HepG2 (cell line): ENCODE measurements around the gene CCDC9B. TPM values are rescaled to one million over a fixed set of nuclear protein-coding genes. Genes with fewer than 3 reads are reported as not detected.

Experiments
- ATAC-seq: fragments of 200-7000 bp; cut with Tn5 transposase; 3 replicates; pipeline ENCODE4 v1.9.1; 2020; ENCODE audit warnings: mild to moderate bottlenecking, moderate library complexity
- BruUV-seq: library from RNA; stranded (reverse); fragments of 400-500 nt; replicated peaks from 2 replicates; lab custom pipeline; 2021; lab: Mats Ljungman, UMichigan
- CTCF ChIA-PET: fragments of 300-600 bp; formaldehyde crosslinking; extraction: SDS; loops from one replicate; lab custom pipeline; 2021; ENCODE audit warnings: low total read pairs, inconsistent platforms, low intra/inter-chr PET ratio; lab: Yijun Ruan, JAX
- POLR2A ChIA-PET: fragments of 350-600 bp; sonication (Branson Sonifier 250); formaldehyde crosslinking; loops from one replicate; lab custom pipeline; 2020; ENCODE audit warnings: antibody characterized with exemption, inconsistent platforms; lab: Yijun Ruan, JAX
- DNase-seq: peaks from one replicate; pipeline ENCODE4 v3.0.0-alpha.2; 2015; ENCODE audit warnings: low spot score
- FAIRE-seq: peaks from 3 replicates; lab custom pipeline; 2011; peaks lifted over from hg19 to GRCh38; lab: Jason Lieb, UNC
- H2AFZ ChIP-seq: one replicate; pipeline ENCODE4 v1.6.1; 2011; ENCODE audit warnings: low read length, inconsistent platforms
- H3K27ac ChIP-seq: fragments of 300-600 bp; 3 replicates; pipeline ENCODE4 v1.8.0; 2011; ENCODE audit warnings: mixed run types, mild to moderate bottlenecking, mixed read lengths, low read length, inconsistent platforms; ENCODE audit not compliant: insufficient read depth; ENCODE audit errors: extremely low read length
- H3K27me3 ChIP-seq, 2 experiments: fragments of 200-600 bp in 1 of 2; 2 replicates in 1 of 2; 3 replicates in 1 of 2; pipeline versions ENCODE4 v1.6.0 to v1.8.0; 2011; ENCODE audit warnings: low read length in 2 of 2, mild to moderate bottlenecking in 2 of 2, moderate library complexity in 2 of 2, inconsistent platforms in 1 of 2; ENCODE audit not compliant: insufficient read depth in 2 of 2, control insufficient read depth in 1 of 2
- H3K36me3 ChIP-seq, 2 experiments: fragments of 200-600 bp in 1 of 2; replicated peaks in 1 of 2; 2 replicates in 1 of 2; 3 replicates in 1 of 2; pipeline versions ENCODE4 v1.5.1 to v1.8.0; 2011; ENCODE audit warnings: low read length in 2 of 2, inconsistent platforms in 1 of 2; ENCODE audit not compliant: insufficient read depth in 2 of 2, control insufficient read depth in 1 of 2
- H3K4me1 ChIP-seq: 2 replicates; pipeline ENCODE4 v1.5.1; 2012; ENCODE audit warnings: low read length, inconsistent platforms; ENCODE audit not compliant: insufficient read depth
- H3K4me2 ChIP-seq: 2 replicates; pipeline ENCODE4 v1.6.0; 2011; ENCODE audit warnings: low read depth, low read length, inconsistent platforms
- H3K4me3 ChIP-seq, 3 experiments: fragments of 200-600 bp in 1 of 3; sonication (generic), shearing (Covaris generic) in 1 of 3; replicated peaks in 1 of 3; 2 replicates each; pipeline ENCODE4 v1.5.1; 2011 to 2016; ENCODE audit warnings: low read length in 3 of 3, inconsistent platforms in 2 of 3, low read depth in 2 of 3, mild to moderate bottlenecking in 2 of 3, control low read depth in 1 of 3, mixed read lengths in 1 of 3; ENCODE audit not compliant: insufficient read depth in 1 of 3
- H3K79me2 ChIP-seq: one replicate; pipeline ENCODE4 v1.6.1; 2011; ENCODE audit warnings: low read length, inconsistent platforms; ENCODE audit not compliant: insufficient read depth
- H3K9ac ChIP-seq: 2 replicates; pipeline ENCODE4 v1.6.0; 2011; ENCODE audit warnings: mild to moderate bottlenecking, low read depth, low read length, inconsistent platforms; ENCODE audit not compliant: insufficient read depth
- H3K9me3 ChIP-seq: 2 replicates; pipeline ENCODE4 v1.5.1; 2012; ENCODE audit warnings: mild to moderate bottlenecking, low read length
- H4K20me1 ChIP-seq: 2 replicates; pipeline ENCODE4 v1.6.0; 2011; ENCODE audit warnings: inconsistent platforms, mild to moderate bottlenecking, low read length, moderate library complexity; ENCODE audit not compliant: insufficient read depth
- DDIT3 ChIP-seq: sonication (generic); formaldehyde crosslinking; IDR thresholded peaks from 2 replicates; pipeline ENCODE4 v1.4.0; 2020; ENCODE audit warnings: mild to moderate bottlenecking, missing genetic modification reagents
- MATR3 ChIP-seq: sonication (generic); formaldehyde crosslinking; IDR thresholded peaks from 2 replicates; pipeline ENCODE4 v1.4.0; 2020; ENCODE audit warnings: missing genetic modification reagents
- MTF1 ChIP-seq: sonication (generic); formaldehyde crosslinking; IDR thresholded peaks from 2 replicates; pipeline ENCODE4 v1.5.0; 2020; ENCODE audit warnings: missing genetic modification reagents
- MXI1 ChIP-seq: IDR thresholded peaks from 3 replicates; pipeline ENCODE4 v1.6.1; 2012; ENCODE audit warnings: low read depth, low read length, inconsistent platforms, borderline replicate concordance
- PHF20 ChIP-seq: sonication (generic); formaldehyde crosslinking; IDR thresholded peaks from 2 replicates; pipeline ENCODE4 v1.5.0; 2020; ENCODE audit warnings: mild to moderate bottlenecking, missing genetic modification reagents
- RNF2 ChIP-seq: fragments of 450-650 bp; conservative IDR thresholded peaks from 2 replicates; pipeline ENCODE4 v1.6.1; 2016; ENCODE audit warnings: low read depth
- SIX1 ChIP-seq: sonication (generic); formaldehyde crosslinking; IDR thresholded peaks from 2 replicates; pipeline ENCODE4 v1.4.0; 2020; ENCODE audit warnings: missing genetic modification reagents, borderline replicate concordance
- SMARCE1 ChIP-seq: fragments of 450-650 bp; IDR thresholded peaks from 2 replicates; pipeline ENCODE4 v1.6.1; 2017; ENCODE audit warnings: borderline replicate concordance
- SNRNP70 ChIP-seq: fragments of 200-400 bp; formaldehyde crosslinking; IDR thresholded peaks from 2 replicates; pipeline ENCODE4 v1.6.1; 2017; ENCODE audit warnings: mild to moderate bottlenecking, low read depth, low read length, moderate library complexity
- TERF1 ChIP-seq: sonication (generic); formaldehyde crosslinking; IDR thresholded peaks from 2 replicates; pipeline ENCODE4 v1.8.0; 2022; ENCODE audit warnings: mild to moderate bottlenecking, missing genetic modification reagents, moderate library complexity
- THRA ChIP-seq: sonication (generic); formaldehyde crosslinking; IDR thresholded peaks from 2 replicates; pipeline ENCODE4 v1.4.0; 2020; ENCODE audit warnings: missing genetic modification reagents, borderline replicate concordance
- ZNF276 ChIP-seq: sonication (generic); formaldehyde crosslinking; IDR thresholded peaks from 2 replicates; pipeline ENCODE4 v1.4.0; 2020; ENCODE audit warnings: mild to moderate bottlenecking, low read depth, missing genetic modification reagents
- ZNF550 ChIP-seq: sonication (generic); formaldehyde crosslinking; IDR thresholded peaks from 2 replicates; pipeline ENCODE4 v1.4.0; 2020; ENCODE audit warnings: mild to moderate bottlenecking, missing genetic modification reagents, borderline replicate concordance
- ZNF567 ChIP-seq: sonication (generic); formaldehyde crosslinking; IDR thresholded peaks from 2 replicates; pipeline ENCODE4 v1.8.1; 2023; ENCODE audit warnings: mild to moderate bottlenecking, missing genetic modification reagents, borderline replicate concordance
- ZNF850 ChIP-seq: sonication (generic); formaldehyde crosslinking; conservative IDR thresholded peaks from 2 replicates; pipeline ENCODE4 v1.9.0; 2021; ENCODE audit warnings: mild to moderate bottlenecking, missing genetic modification reagents
- WGBS: methylation state at CpG from one replicate; pipeline ENCODE4 v1.1.6; 2017; ENCODE audit warnings: low lambda C conversion rate; 5-methylcytosine and 5-hydroxymethylcytosine counted together
- in situ Hi-C: cut with HindIII; loops from 2 replicates; pipeline ENCODE4 v1.10.0; 2017; ENCODE audit warnings: low pct_unique_long_range_greater_than_20kb; ENCODE audit not compliant: extremely low pct_ligation_motif_present
- intact Hi-C: fragments of 100-400 bp; cut with micrococcal nuclease; formaldehyde crosslinking; loops from one replicate; pipeline ENCODE4 v1.10.0; 2022; ENCODE audit not compliant: unreplicated experiment
- polyA plus RNA-seq, 8 experiments: library from polyadenylated mRNA; depleted of rRNA in 3 of 8; stranded (reverse) in 7 of 8; unstranded in 1 of 8; fragments of >200 nt; fragmentation: Illumina TruSeq in 4 of 8; extraction: Trizol in 4 of 8; gene quantifications; 2 replicates each; pipeline versions ENCODE4 v1.2.1 to v1.2.3, GENCODE V29; 2011 to 2016; ENCODE audit warnings: low read depth in 4 of 8, missing spikeins in 1 of 8, mixed read lengths in 1 of 8; ENCODE audit not compliant: insufficient read depth in 1 of 8
- total RNA-seq, 5 experiments: library from RNA; depleted of rRNA; stranded (reverse); fragments of >200 nt; fragmentation: Illumina TruSeq; extraction: Trizol; gene quantifications; 2 replicates each; pipeline ENCODE4 v1.2.3, GENCODE V29; 2016; ENCODE audit warnings: low read depth in 1 of 5

Gene CCDC9B
- total and polyA plus RNA-seq, 2 of the 13 experiments (the other 11 are each of a cell fraction or from before 2014, with no cell fraction given): 0.98 to 1.6 TPM

- Histone ChIP-seq H3K9me3 (no peaks in the 10 kb centered on the region), H3K4me1 (no peaks in the 10 kb centered on the region), H3K27ac (no peak overlapping the region), H3K79me2 (no peaks in the 10 kb centered on the region), H3K36me3 (no peaks in the 10 kb centered on the region), H2AFZ (no peak overlapping the region), H4K20me1 (no peaks in the 10 kb centered on the region)
- ATAC-seq (no peak), DNase-seq (no peak)
- intact Hi-C loops (no loop called here), in situ Hi-C loops (no loop called here)
- 4% methylated on average over 2 of the region's 2 CpGs for WGBS
- TF ChIP-seq THRA (CRISPR knock-in tag) (no peak), PHF20 (no peak), TERF1 (CRISPR knock-in tag) (no peak), ZNF567 (no peak), MATR3 (CRISPR knock-in tag) (no peak)
- TF ChIP-seq, all 625 proteins: peak for 0
- POLR2A ChIA-PET: no interaction called here
- no peak for FAIRE-seq
- CTCF ChIA-PET: no interaction called here
- H3K27me3 ChIP-seq: peaks cover 6 to 42% of the 10 kb centered on the region in 2 experiments; a peak in 4 of 5 replicates
- no peak overlapping the region for H3K4me2 ChIP-seq
- no peak overlapping the region for H3K9ac ChIP-seq
- H3K4me3 ChIP-seq: no peak overlapping the region
- BruUV-seq: no TSS peak
Observed at GRCh38 chr15:40372981-40373380, 32.2 kb upstream of the CCDC9B start.

- WGBS: no CpG with 5 or more reads among the region's 13 CpGs
- no peak overlapping the region for H3K9ac ChIP-seq
- BruUV-seq: no TSS peak
- ChIA-PET CTCF (interaction anchor here (3.0 kb wide), 1 partner anchor 51 kb away, joined by 32 read pairs; no protein-coding TSS in a partner anchor), POLR2A (no interaction called here)
- H3K9me3 ChIP-seq: no peaks in the 10 kb centered on the region
- no peaks in the 10 kb centered on the region for H3K79me2 ChIP-seq
- H2AFZ ChIP-seq: no peak overlapping the region
- no peaks in the 10 kb centered on the region for H3K36me3 ChIP-seq
- in situ Hi-C loops (no loop called here), intact Hi-C loops (no loop called here)
- H3K4me1 ChIP-seq: no peaks in the 10 kb centered on the region
- no peak overlapping the region for H3K4me2 ChIP-seq
- H3K4me3 ChIP-seq: no peak overlapping the region
- no peak for DNase-seq
- H3K27ac ChIP-seq: no peak overlapping the region
- no peak for FAIRE-seq
- no peaks in the 10 kb centered on the region for H4K20me1 ChIP-seq
- ATAC-seq: no peak
- peaks cover 9 to 67% of the 10 kb centered on the region in 2 experiments for H3K27me3 ChIP-seq
- TF ChIP-seq SNRNP70 (no peak), RNF2 (no peak), SMARCE1 (no peak), MTF1 (CRISPR knock-in tag) (no peak), ZNF276 (no peak), ZNF850 (CRISPR knock-in tag) (no peak), DDIT3 (no peak), SIX1 (CRISPR knock-in tag) (no peak), MXI1 (no peak), ZNF550 (no peak)
Observed at GRCh38 chr15:40369971-40370370, 29.2 kb upstream of the CCDC9B start.
